GM12878 (cell line): ENCODE measurements around the gene PGBD5. TPM values are rescaled to one million over a fixed set of nuclear protein-coding genes. Genes with fewer than 3 reads are reported as not detected.

Experiments used
- ATAC-seq: fragments of 200-7000 bp; cut with Tn5 transposase; 3 replicates; pipeline ENCODE4 v1.9.1; 2020; ENCODE audit warnings: mild to moderate bottlenecking, moderate library complexity
- BruUV-seq: library from RNA; stranded (reverse); fragments of 400-500 nt; replicated peaks from 2 replicates; lab custom pipeline; 2021; lab: Mats Ljungman, UMichigan
- CTCF ChIA-PET: fragments of 300-600 bp; sonication (Branson Sonifier 250); formaldehyde crosslinking; extraction: SDS; loops from one replicate; lab custom pipeline; 2021; ENCODE audit warnings: inconsistent platforms; lab: Yijun Ruan, JAX
- POLR2A ChIA-PET: fragments of 350-600 bp; formaldehyde crosslinking; extraction: SDS; loops from one replicate; lab custom pipeline; 2021; ENCODE audit warnings: inconsistent platforms; lab: Charles Lee
- RAD21 ChIA-PET: fragments of 300-600 bp; sonication (Branson Sonifier 250); formaldehyde crosslinking; loops from one replicate; lab custom pipeline; 2023; ENCODE audit warnings: antibody characterized with exemption; ENCODE audit not compliant: unreplicated experiment; lab: Charles Lee
- SMC1A ChIA-PET: fragments of 300-600 bp; sonication (Branson Sonifier 250); formaldehyde crosslinking; loops from one replicate; lab custom pipeline; 2023; ENCODE audit not compliant: unreplicated experiment, uncharacterized antibody; lab: Charles Lee
- DNase-seq: peaks from one replicate; pipeline ENCODE4 v3.0.0-alpha.2; 2011; ENCODE audit warnings: low read depth, low spot score
- FAIRE-seq: peaks from 3 replicates; lab custom pipeline; 2011; peaks lifted over from hg19 to GRCh38; lab: Jason Lieb, UNC
- H2AFZ ChIP-seq: 2 replicates; pipeline ENCODE4 v1.6.0; 2011; ENCODE audit warnings: low read depth, low read length, control low read depth; ENCODE audit not compliant: control insufficient read depth
- H3K27ac ChIP-seq: 2 replicates; pipeline ENCODE4 v1.5.1; 2011; ENCODE audit warnings: control low read depth; ENCODE audit not compliant: control insufficient read depth, insufficient read depth
- H3K27me3 ChIP-seq, 2 experiments: replicated peaks in 1 of 2; 2 replicates each; pipeline versions ENCODE4 v1.6.0 to v1.6.1; 2011; ENCODE audit warnings: low read length in 1 of 2; ENCODE audit not compliant: control insufficient read depth in 2 of 2, insufficient read depth in 2 of 2
- H3K36me3 ChIP-seq, 2 experiments: 2 replicates each; pipeline ENCODE4 v1.5.1; 2011; ENCODE audit warnings: low read length in 1 of 2; ENCODE audit not compliant: control insufficient read depth in 2 of 2, insufficient read depth in 2 of 2
- H3K4me1 ChIP-seq: 2 replicates; pipeline ENCODE4 v1.6.1; 2011; ENCODE audit warnings: mild to moderate bottlenecking, low read length, moderate library complexity, mixed read lengths; ENCODE audit not compliant: control insufficient read depth, insufficient read depth
- H3K4me2 ChIP-seq: 2 replicates; pipeline ENCODE4 v1.6.0; 2011; ENCODE audit warnings: control low read depth; ENCODE audit not compliant: control insufficient read depth, insufficient read depth
- H3K4me3 ChIP-seq: fragments of 200-600 bp; sonication (generic); 2 replicates; pipeline ENCODE4 v1.5.1; 2016
- H3K79me2 ChIP-seq: 2 replicates; pipeline ENCODE4 v1.6.0; 2011; ENCODE audit warnings: low read length; ENCODE audit not compliant: control insufficient read depth, insufficient read depth
- H3K9ac ChIP-seq: 2 replicates; pipeline ENCODE4 v1.8.0; 2011; ENCODE audit warnings: low read length, control low read depth, mixed read lengths; ENCODE audit not compliant: control insufficient read depth, insufficient read depth
- H3K9me3 ChIP-seq: replicated peaks from 3 replicates; pipeline ENCODE4 v1.5.1; 2011; ENCODE audit warnings: mild to moderate bottlenecking, low read length; ENCODE audit not compliant: control insufficient read depth, insufficient read depth
- H4K20me1 ChIP-seq: 2 replicates; pipeline ENCODE4 v1.6.0; 2011; ENCODE audit not compliant: control insufficient read depth, insufficient read depth
- BRCA1 ChIP-seq: IDR thresholded peaks from 2 replicates; pipeline ENCODE4 v1.6.1; 2011; ENCODE audit warnings: low read depth, low read length, improper control_type of control experiment
- CBX3 ChIP-seq: fragments of 200-600 bp; sonication (generic); IDR thresholded peaks from 2 replicates; pipeline ENCODE4 v1.6.1; 2016; ENCODE audit warnings: low read depth, borderline replicate concordance
- CREB1 ChIP-seq: IDR thresholded peaks from 2 replicates; pipeline ENCODE4 v1.6.1; 2012; ENCODE audit warnings: low read depth, mild to moderate bottlenecking, inconsistent platforms
- EED ChIP-seq: sonication (generic); IDR thresholded peaks from 2 replicates; pipeline ENCODE4 v1.6.1; 2016; ENCODE audit warnings: antibody characterized with exemption, low read depth
- EGR1 ChIP-seq, 2 experiments: IDR thresholded peaks; 1 replicate in 1 of 2; 2 replicates in 1 of 2; pipeline ENCODE4 v1.6.1; 2011 to 2012; ENCODE audit warnings: low read depth in 2 of 2, low read length in 2 of 2, borderline replicate concordance in 1 of 2, mild to moderate bottlenecking in 1 of 2, moderate library complexity in 1 of 2
- EP300 ChIP-seq, 2 experiments: fragments of 150-350 bp in 1 of 2; IDR thresholded peaks; 2 replicates each; pipeline ENCODE4 v1.6.1; 2011 to 2012; ENCODE audit warnings: low read depth in 2 of 2, low read length in 2 of 2, borderline replicate concordance in 1 of 2, improper control_type of control experiment in 1 of 2, inconsistent platforms in 1 of 2; ENCODE audit not compliant: control insufficient read depth in 1 of 2
- ESRRA ChIP-seq: IDR thresholded peaks from 2 replicates; pipeline ENCODE4 v1.6.1; 2012; ENCODE audit warnings: mild to moderate bottlenecking, low read length, improper control_type of control experiment
- IRF4 ChIP-seq: IDR thresholded peaks from 2 replicates; pipeline ENCODE4 v1.6.1; 2011; ENCODE audit warnings: low read depth, low read length
- IRF5 ChIP-seq: fragments of 450-650 bp; IDR thresholded peaks from 2 replicates; pipeline ENCODE4 v1.6.1; 2017; ENCODE audit warnings: borderline replicate concordance
- PML ChIP-seq: IDR thresholded peaks from 2 replicates; pipeline ENCODE4 v1.6.1; 2012; ENCODE audit warnings: low read length, inconsistent platforms
- RCOR1 ChIP-seq: conservative IDR thresholded peaks from 2 replicates; pipeline ENCODE4 v1.6.1; 2012; ENCODE audit warnings: low read depth, low read length, improper control_type of control experiment
- RFX5 ChIP-seq: IDR thresholded peaks from 2 replicates; pipeline ENCODE4 v1.6.1; 2011; ENCODE audit warnings: low read depth, low read length, improper control_type of control experiment
- SIX5 ChIP-seq: IDR thresholded peaks from 2 replicates; pipeline ENCODE4 v1.6.1; 2011; ENCODE audit warnings: mild to moderate bottlenecking, low read depth, low read length, moderate library complexity; ENCODE audit not compliant: severe bottlenecking
- SMARCA5 ChIP-seq: fragments of 450-650 bp; IDR thresholded peaks from 2 replicates; pipeline ENCODE4 v1.6.1; 2017; ENCODE audit warnings: mild to moderate bottlenecking
- USF1 ChIP-seq: IDR thresholded peaks from 2 replicates; pipeline ENCODE4 v1.6.1; 2011; ENCODE audit warnings: borderline replicate concordance, low read depth, mild to moderate bottlenecking, moderate library complexity, mixed read lengths, low read length; ENCODE audit not compliant: insufficient read depth; ENCODE audit errors: extremely low read length
- ZNF384 ChIP-seq: IDR thresholded peaks from 2 replicates; pipeline ENCODE4 v1.6.1; 2012; ENCODE audit warnings: low read depth, mild to moderate bottlenecking, low read length, improper control_type of control experiment, borderline replicate concordance
- ZNF687 ChIP-seq: fragments of 450-650 bp; IDR thresholded peaks from 2 replicates; pipeline ENCODE4 v1.6.1; 2017; ENCODE audit warnings: mild to moderate bottlenecking, moderate library complexity
- WGBS: methylation state at CpG from one replicate; pipeline ENCODE4 v1.1.6; 2016; ENCODE audit warnings: low lambda C conversion rate; ENCODE audit not compliant: insufficient replicate concordance, insufficient coverage; ENCODE audit errors: missing lambda C conversion rate; 5-methylcytosine and 5-hydroxymethylcytosine counted together
- in situ Hi-C: fragments of 300-500 bp; cut with MboI; formaldehyde crosslinking; loops from 9 replicates; pipeline ENCODE4 v1.14.3; 2018; ENCODE audit warnings: mixed read lengths
- intact Hi-C: fragments of 100-400 bp; cut with micrococcal nuclease; formaldehyde crosslinking; loops from one replicate; pipeline ENCODE4 v1.14.2; 2022; ENCODE audit not compliant: unreplicated experiment
- polyA plus RNA-seq, 11 experiments: library from polyadenylated mRNA; depleted of rRNA in 4 of 11; unstranded in 6 of 11; stranded (reverse) in 5 of 11; fragments of >200 nt; fragmentation: Nextera tagmentation in 4 of 11; fragmentation: Illumina TruSeq in 1 of 11; extraction: Ambion mirVana in 4 of 11; extraction: Trizol in 1 of 11; gene quantifications; 1 replicate in 1 of 11; 2 replicates in 10 of 11; pipeline versions ENCODE4 v1.2.1 to v1.2.3, GENCODE V29; 2011 to 2016; ENCODE audit warnings: inconsistent platforms in 2 of 11, missing spikeins in 2 of 11, low read depth in 1 of 11
- total RNA-seq, 4 experiments: library from RNA; depleted of rRNA in 3 of 4; stranded (reverse); fragments of >200 nt in 3 of 4; fragmentation: Illumina TruSeq in 1 of 4; extraction: Trizol in 1 of 4; gene quantifications; 2 replicates each; pipeline versions ENCODE4 v1.2.1 to v1.2.3, GENCODE V29; 2013 to 2021

The PGBD5 gene
- total and polyA plus RNA-seq, 10 of the 15 experiments (the other 5 are each of a cell fraction or from before 2014, with no cell fraction given): 0.03 TPM; not detected in 9

DNA sequence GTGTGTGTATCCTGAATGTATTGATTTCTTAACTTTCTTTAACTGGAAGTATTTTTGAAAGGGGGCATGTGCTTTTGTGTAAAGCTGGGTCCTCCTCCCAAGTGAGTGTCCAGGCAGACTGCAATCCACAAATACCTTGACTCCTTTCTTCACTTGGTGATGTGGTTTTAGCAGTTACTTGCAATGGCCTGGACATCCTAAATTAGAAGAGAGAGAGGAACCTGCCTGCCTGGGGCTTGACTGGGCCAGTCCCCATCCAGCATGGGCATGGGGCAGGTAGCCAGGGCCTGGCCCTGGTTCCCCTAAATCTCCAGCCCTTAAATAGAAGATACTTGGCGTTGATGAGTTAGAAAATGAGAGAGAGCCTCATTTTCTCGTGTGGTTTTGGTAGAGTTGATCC is 159.7 kb downstream of the PGBD5 start:
- SMC1A ChIA-PET: no interaction called here
- H3K27ac ChIP-seq: no peak overlapping the region
- H2AFZ ChIP-seq: no peak overlapping the region
- 14% methylated on average over 2 of the region's 2 CpGs for WGBS
- H3K27me3 ChIP-seq: no peaks in the 10 kb centered on the region
- no peak for DNase-seq
- no peaks in the 10 kb centered on the region for H3K79me2 ChIP-seq
- RAD21 ChIA-PET: no interaction called here
- H4K20me1 ChIP-seq: no peaks in the 10 kb centered on the region
- no peak for FAIRE-seq
- H3K9me3 ChIP-seq: no peaks in the 10 kb centered on the region
- intact Hi-C loops (no loop called here), in situ Hi-C loops (no loop called here)
- CTCF ChIA-PET: no interaction called here
- BruUV-seq: no TSS peak
- H3K4me1 ChIP-seq: peaks cover 13% of the 10 kb centered on the region
- no peak overlapping the region for H3K9ac ChIP-seq
- H3K4me3 ChIP-seq: no peak overlapping the region
- no peak for TF ChIP-seq USF1
- no peak for TF ChIP-seq SMARCA5
- TF ChIP-seq PML: no peak
- no peak for TF ChIP-seq IRF5
- TF ChIP-seq CBX3: no peak
- no peak for TF ChIP-seq RCOR1
- TF ChIP-seq SIX5: no peak
- TF ChIP-seq BRCA1: no peak
- no peak for TF ChIP-seq ZNF384
- no peak for TF ChIP-seq EED
- TF ChIP-seq CREB1: no peak
- no peak for TF ChIP-seq ZNF687
- no peak for TF ChIP-seq ESRRA
- TF ChIP-seq EGR1 (IDR thresholded peaks at IDR 0.05; ENCODE audit: borderline replicate concordance in 1 of 2, low read depth in 2 of 2, low read length in 2 of 2): no peak
- no peak for TF ChIP-seq IRF4
- no peak for TF ChIP-seq EP300 (IDR thresholded peaks at IDR 0.05; ENCODE audit: borderline replicate concordance in 1 of 2, control insufficient read depth in 1 of 2, low read depth in 2 of 2, low read length in 2 of 2)
- no peak for TF ChIP-seq RFX5
- H3K36me3 ChIP-seq: peaks cover 0 to 19% of the 10 kb centered on the region in 2 experiments; a peak in 3 of 4 replicates
- POLR2A ChIA-PET: no interaction called here
- ATAC-seq: no peak
- H3K4me2 ChIP-seq: no peak overlapping the region
